ENCODE measurements around the gene SPACDR.

The SPACDR gene

DNA sequence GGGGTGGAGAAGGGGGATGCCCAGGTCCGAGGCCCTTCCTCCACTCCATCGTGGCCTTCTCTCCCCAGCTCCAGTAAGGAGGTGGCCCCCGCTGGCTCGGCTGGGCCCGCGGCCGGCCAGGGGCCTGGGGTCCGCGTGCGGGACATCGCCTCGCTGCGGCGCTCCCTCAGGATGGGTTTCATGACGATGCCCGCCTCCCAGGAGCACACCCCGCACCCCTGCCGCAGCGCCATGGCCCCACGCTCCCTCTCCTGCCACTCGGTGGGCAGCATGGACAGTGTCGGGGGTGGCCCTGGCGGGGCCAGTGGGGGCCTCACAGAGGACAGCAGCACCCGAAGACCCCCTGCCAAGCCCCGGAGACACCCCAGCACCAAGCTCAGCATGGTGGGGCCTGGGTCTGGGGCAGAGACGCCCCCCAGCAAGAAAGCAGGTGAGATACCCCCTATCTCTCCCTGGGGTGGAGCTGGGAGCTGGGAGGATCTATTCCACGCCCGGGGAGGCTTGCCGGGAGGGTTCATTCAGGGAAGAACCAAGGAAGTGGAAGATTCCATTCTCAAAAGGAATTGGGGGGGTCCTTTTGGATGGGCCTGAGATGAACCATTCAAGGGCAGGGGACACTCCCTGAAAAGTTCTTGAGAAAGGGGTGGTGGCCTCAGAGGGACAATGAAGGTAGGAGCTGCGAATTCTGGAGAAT lies 22.8 kb upstream of the SPACDR start:
- Histone ChIP-seq H3K4me2 (ENCODE audit: low read length) (no peak overlapping the region), H3K27ac (ENCODE audit: low read length) (no peak overlapping the region), H3K9ac (ENCODE audit: low read length) (no peak overlapping the region), H3K36me3 (replicated peaks; ENCODE audit: low read depth, low read length) (no peaks in the 10 kb centered on the region), H3K4me1 (ENCODE audit: low read length) (peaks cover 22% of the 10 kb centered on the region), H3K79me2 (ENCODE audit: low read length) (no peaks in the 10 kb centered on the region), H3K4me3 (ENCODE audit: low read length) (no peak overlapping the region), H4K20me1 (ENCODE audit: insufficient read depth, low read length) (no peaks in the 10 kb centered on the region), H3K27me3 (ENCODE audit: low read depth, low read length) (no peaks in the 10 kb centered on the region; the same call in 1 of the 2 replicates), H3K9me3 (ENCODE audit: insufficient read depth, low read length) (no peaks in the 10 kb centered on the region), H2AFZ (ENCODE audit: low read depth, low read length) (no peak overlapping the region)
- TF ChIP-seq, protein P1, sequence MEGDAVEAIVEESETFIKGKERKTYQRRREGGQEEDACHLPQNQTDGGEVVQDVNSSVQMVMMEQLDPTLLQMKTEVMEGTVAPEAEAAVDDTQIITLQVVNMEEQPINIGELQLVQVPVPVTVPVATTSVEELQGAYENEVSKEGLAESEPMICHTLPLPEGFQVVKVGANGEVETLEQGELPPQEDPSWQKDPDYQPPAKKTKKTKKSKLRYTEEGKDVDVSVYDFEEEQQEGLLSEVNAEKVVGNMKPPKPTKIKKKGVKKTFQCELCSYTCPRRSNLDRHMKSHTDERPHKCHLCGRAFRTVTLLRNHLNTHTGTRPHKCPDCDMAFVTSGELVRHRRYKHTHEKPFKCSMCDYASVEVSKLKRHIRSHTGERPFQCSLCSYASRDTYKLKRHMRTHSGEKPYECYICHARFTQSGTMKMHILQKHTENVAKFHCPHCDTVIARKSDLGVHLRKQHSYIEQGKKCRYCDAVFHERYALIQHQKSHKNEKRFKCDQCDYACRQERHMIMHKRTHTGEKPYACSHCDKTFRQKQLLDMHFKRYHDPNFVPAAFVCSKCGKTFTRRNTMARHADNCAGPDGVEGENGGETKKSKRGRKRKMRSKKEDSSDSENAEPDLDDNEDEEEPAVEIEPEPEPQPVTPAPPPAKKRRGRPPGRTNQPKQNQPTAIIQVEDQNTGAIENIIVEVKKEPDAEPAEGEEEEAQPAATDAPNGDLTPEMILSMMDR (IDR thresholded peaks at IDR 0.05; ENCODE audit: low read depth, low read length): no peak
- TF ChIP-seq EZH2phosphoT487 (IDR thresholded peaks at IDR 0.05; ENCODE audit: low read depth): no peak

DNA sequence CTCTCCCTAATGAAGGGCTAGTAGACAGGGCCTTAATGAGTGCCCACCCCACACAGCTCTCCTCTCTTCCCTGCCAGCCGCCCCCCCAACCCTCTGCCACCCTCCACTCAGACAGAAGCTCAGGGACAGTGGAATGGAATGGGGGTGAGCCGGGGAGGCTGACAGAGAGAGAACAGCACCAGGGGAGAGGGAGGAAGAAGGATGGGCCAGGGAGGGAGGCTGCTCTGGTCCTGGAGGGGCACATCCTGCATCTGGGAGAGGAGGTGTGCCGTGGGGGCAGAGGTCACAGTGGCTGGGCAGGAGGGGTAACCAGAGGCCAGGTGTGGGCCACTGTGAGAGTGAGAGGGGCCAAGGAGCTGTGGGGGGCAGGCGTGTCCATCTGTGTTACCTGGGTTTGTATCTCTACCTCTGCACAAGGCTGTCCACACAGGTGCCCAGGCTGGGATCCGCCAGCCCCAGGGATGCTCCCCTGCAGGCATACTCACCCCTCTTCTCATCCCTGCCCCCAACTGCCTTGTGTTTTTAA lies 22.1 kb upstream of the SPACDR start:
- H3K4me1 ChIP-seq (ENCODE audit: low read length): peaks cover 22% of the 10 kb centered on the region
- H3K79me2 ChIP-seq (ENCODE audit: low read length): no peaks in the 10 kb centered on the region
- H3K9me3 ChIP-seq (ENCODE audit: insufficient read depth, low read length): no peaks in the 10 kb centered on the region
- no peaks in the 10 kb centered on the region for H4K20me1 ChIP-seq (ENCODE audit: insufficient read depth, low read length)
- no peak overlapping the region for H3K9ac ChIP-seq (ENCODE audit: low read length)
- no peak overlapping the region for H3K4me3 ChIP-seq (ENCODE audit: low read length)
- no peak overlapping the region for H3K27ac ChIP-seq (ENCODE audit: low read length)
- H3K27me3 ChIP-seq (ENCODE audit: low read depth, low read length): no peaks in the 10 kb centered on the region; the same call in 1 of the 2 replicates
- no peaks in the 10 kb centered on the region for H3K36me3 ChIP-seq (replicated peaks; ENCODE audit: low read depth, low read length)
- TF ChIP-seq EZH2phosphoT487 (IDR thresholded peaks at IDR 0.05; ENCODE audit: low read depth): no peak
- TF ChIP-seq, protein P1 (IDR thresholded peaks at IDR 0.05; ENCODE audit: low read depth, low read length): no peak
- no peak overlapping the region for H3K4me2 ChIP-seq (ENCODE audit: low read length)
- H2AFZ ChIP-seq (ENCODE audit: low read depth, low read length): no peak overlapping the region

DNA sequence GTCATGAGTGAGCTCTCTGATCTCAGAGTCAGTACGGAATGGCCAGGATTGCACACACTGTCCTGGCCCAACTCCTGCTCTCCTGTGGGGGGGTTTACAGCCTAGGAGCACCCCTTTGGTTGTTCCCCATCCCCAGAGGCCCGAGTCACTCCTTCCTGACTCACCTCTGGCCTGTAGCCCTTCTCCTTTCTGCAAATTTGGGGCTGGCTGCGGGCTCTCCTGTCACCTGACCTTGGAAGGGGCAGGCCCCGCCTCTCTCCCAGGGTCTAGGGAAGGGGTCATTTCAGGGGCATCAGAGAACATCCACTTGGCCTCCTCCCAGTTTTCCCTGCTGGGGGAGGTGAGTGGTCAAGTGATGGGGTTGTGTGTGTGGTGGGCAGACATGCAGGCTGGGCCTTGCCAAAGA lies 21.4 kb upstream of the SPACDR start:
- no peak overlapping the region for H3K4me2 ChIP-seq (ENCODE audit: low read length)
- H3K27ac ChIP-seq (ENCODE audit: low read length): no peak overlapping the region
- no peaks in the 10 kb centered on the region; the same call in 1 of the 2 replicates for H3K27me3 ChIP-seq (ENCODE audit: low read depth, low read length)
- no peaks in the 10 kb centered on the region for H3K36me3 ChIP-seq (replicated peaks; ENCODE audit: low read depth, low read length)
- peaks cover 21% of the 10 kb centered on the region for H3K4me1 ChIP-seq (ENCODE audit: low read length)
- no peaks in the 10 kb centered on the region for H3K79me2 ChIP-seq (ENCODE audit: low read length)
- H3K4me3 ChIP-seq (ENCODE audit: low read length): no peak overlapping the region
- H3K9ac ChIP-seq (ENCODE audit: low read length): no peak overlapping the region
- H4K20me1 ChIP-seq (ENCODE audit: insufficient read depth, low read length): no peaks in the 10 kb centered on the region
- no peak overlapping the region for H2AFZ ChIP-seq (ENCODE audit: low read depth, low read length)
- H3K9me3 ChIP-seq (ENCODE audit: insufficient read depth, low read length): no peaks in the 10 kb centered on the region
- TF ChIP-seq, protein P1 (IDR thresholded peaks at IDR 0.05; ENCODE audit: low read depth, low read length): no peak
- TF ChIP-seq EZH2phosphoT487 (IDR thresholded peaks at IDR 0.05; ENCODE audit: low read depth): no peak

DNA sequence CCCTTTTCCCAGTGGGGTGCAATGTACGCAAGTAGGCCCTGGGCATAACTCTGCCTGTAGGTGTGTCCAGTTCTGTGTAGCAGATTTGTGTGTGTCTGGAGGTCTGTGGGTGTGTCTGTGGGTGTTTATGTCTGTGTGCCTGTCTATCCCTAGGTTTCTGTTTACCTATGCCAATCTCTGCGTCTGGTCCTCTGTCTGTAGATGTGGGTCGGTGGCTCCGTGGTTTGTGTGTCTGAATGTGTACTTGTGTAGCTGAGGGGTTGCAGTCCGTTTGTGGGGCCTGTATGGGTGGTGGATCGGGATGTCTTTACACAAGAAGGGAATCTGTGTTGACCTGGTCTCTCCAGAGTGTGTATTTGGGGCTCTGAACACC lies 20.6 kb upstream of the SPACDR start:
- H3K9me3 ChIP-seq (ENCODE audit: insufficient read depth, low read length): no peaks in the 10 kb centered on the region
- no peaks in the 10 kb centered on the region for H3K79me2 ChIP-seq (ENCODE audit: low read length)
- TF ChIP-seq EZH2phosphoT487 (IDR thresholded peaks at IDR 0.05; ENCODE audit: low read depth): no peak
- TF ChIP-seq, protein P1 (IDR thresholded peaks at IDR 0.05; ENCODE audit: low read depth, low read length): no peak
- no peaks in the 10 kb centered on the region; the same call in 1 of the 2 replicates for H3K27me3 ChIP-seq (ENCODE audit: low read depth, low read length)
- H3K4me1 ChIP-seq (ENCODE audit: low read length): peaks cover 14% of the 10 kb centered on the region
- H3K9ac ChIP-seq (ENCODE audit: low read length): no peak overlapping the region
- H4K20me1 ChIP-seq (ENCODE audit: insufficient read depth, low read length): no peaks in the 10 kb centered on the region
- H3K4me2 ChIP-seq (ENCODE audit: low read length): no peak overlapping the region
- no peak overlapping the region for H2AFZ ChIP-seq (ENCODE audit: low read depth, low read length)
- H3K36me3 ChIP-seq (replicated peaks; ENCODE audit: low read depth, low read length): no peaks in the 10 kb centered on the region
- no peak overlapping the region for H3K4me3 ChIP-seq (ENCODE audit: low read length)
- H3K27ac ChIP-seq (ENCODE audit: low read length): no peak overlapping the region

Data from OCI-LY3 (cell line).